ENCODE results near the gene RRAGC. TPM values are rescaled to one million over a fixed set of nuclear protein-coding genes. Genes with fewer than 3 reads are reported as not detected.

The RRAGC gene
- 23.3 and 23.6 TPM in 2 replicates for polyA plus RNA-seq
- polyA minus RNA-seq, result 25.1 and 27.9 TPM in 2 replicates

- no peaks in the 10 kb centered on the region for H4K20me1 ChIP-seq (ENCODE audit: insufficient read depth)
- no peaks in the 10 kb centered on the region for H3K9me3 ChIP-seq (ENCODE audit: low read length)
- H3K9me2 ChIP-seq (ENCODE audit: insufficient read depth, low read length), result no peaks in the 10 kb centered on the region
- no peaks in the 10 kb centered on the region for H3F3A ChIP-seq (ENCODE audit: insufficient read depth, low read length, poor library complexity, severe bottlenecking)
- peak within 1 kb of the TSS; percentile 82 for H3K27ac ChIP-seq (ENCODE audit: low read length)
- no peaks in the 10 kb centered on the region for H3K36me3 ChIP-seq (ENCODE audit: insufficient read depth, low read length)
- no peaks in the 10 kb centered on the region for H3K27me3 ChIP-seq (ENCODE audit: insufficient read depth, low read depth, low read length)
- H3K4me2 ChIP-seq (ENCODE audit: low read length), result peak within 1 kb of the TSS; percentile 82
- peak within 1 kb of the TSS; percentile 90 for H3K4me3 ChIP-seq (ENCODE audit: low read length)
- peaks cover 47% of the 10 kb centered on the region for H3K79me2 ChIP-seq (replicated peaks; ENCODE audit: insufficient read depth, low read length)
- TF ChIP-seq TAF1 (IDR thresholded peaks at IDR 0.05; ENCODE audit: low read depth) (peak; percentile 56), RAD21 (conservative IDR thresholded peaks at IDR 0.05) (peak; percentile 46), SMC3 (conservative IDR thresholded peaks at IDR 0.05; ENCODE audit: poor library complexity) (peak; percentile 59), CTCF (IDR thresholded peaks at IDR 0.05; ENCODE audit: poor library complexity, severe bottlenecking) (no peak), EP300 (conservative IDR thresholded peaks at IDR 0.05; ENCODE audit: poor library complexity, severe bottlenecking) (peak; percentile 22), MXI1 (conservative IDR thresholded peaks at IDR 0.05; ENCODE audit: poor library complexity, severe bottlenecking) (peak; percentile 86), REST (IDR thresholded peaks at IDR 0.05; ENCODE audit: borderline replicate concordance) (no peak), POLR2AphosphoS5 (IDR thresholded peaks at IDR 0.05) (peak; percentile 58)
- peak within 1 kb of the TSS; percentile 82 for H3K9ac ChIP-seq (ENCODE audit: low read length)
- H2AFZ ChIP-seq (ENCODE audit: low read depth, low read length), result peak within 1 kb of the TSS; percentile 99
These were observed at the start of gene RRAGC for GRCh38 chr1:38859561-38860453. TSS of gene RRAGC (minus strand) at chr1:38859772. CDS start at chr1:38859646, 126 bp downstream.

GRCh38 chr1:38908821-38909220 is 49.2 kb upstream of the RRAGC start:
- Histone ChIP-seq H4K20me1 (ENCODE audit: insufficient read depth) (no peaks in the 10 kb centered on the region), H3K9me3 (ENCODE audit: low read length) (peaks cover 3% of the 10 kb centered on the region), H3F3A (ENCODE audit: insufficient read depth, low read length, poor library complexity, severe bottlenecking) (no peaks in the 10 kb centered on the region), H3K27me3 (ENCODE audit: insufficient read depth, low read depth, low read length) (no peaks in the 10 kb centered on the region), H3K4me3 (ENCODE audit: low read length) (no peak overlapping the region), H3K9me2 (ENCODE audit: insufficient read depth, low read length) (no peaks in the 10 kb centered on the region), H3K36me3 (ENCODE audit: insufficient read depth, low read length) (no peaks in the 10 kb centered on the region), H3K79me2 (replicated peaks; ENCODE audit: insufficient read depth, low read length) (no peaks in the 10 kb centered on the region), H3K4me2 (ENCODE audit: low read length) (no peak overlapping the region), H3K9ac (ENCODE audit: low read length) (no peak overlapping the region), H3K27ac (ENCODE audit: low read length) (no peak overlapping the region), H2AFZ (ENCODE audit: low read depth, low read length) (no peak overlapping the region)
- no peak for TF ChIP-seq EZH2 (IDR thresholded peaks at IDR 0.05; ENCODE audit: borderline replicate concordance, insufficient read depth, low read length, poor library complexity, severe bottlenecking)
- no peak for TF ChIP-seq EP300 (conservative IDR thresholded peaks at IDR 0.05; ENCODE audit: poor library complexity, severe bottlenecking)
- TF ChIP-seq POLR2AphosphoS5 (IDR thresholded peaks at IDR 0.05), result no peak
- TF ChIP-seq REST (IDR thresholded peaks at IDR 0.05; ENCODE audit: borderline replicate concordance), result no peak
- no peak for TF ChIP-seq TAF1 (IDR thresholded peaks at IDR 0.05; ENCODE audit: low read depth)
- TF ChIP-seq RAD21 (conservative IDR thresholded peaks at IDR 0.05), result no peak
- TF ChIP-seq MXI1 (conservative IDR thresholded peaks at IDR 0.05; ENCODE audit: poor library complexity, severe bottlenecking), result no peak
- no peak for TF ChIP-seq SMC3 (conservative IDR thresholded peaks at IDR 0.05; ENCODE audit: poor library complexity)
- no peak for TF ChIP-seq CTCF (IDR thresholded peaks at IDR 0.05; ENCODE audit: poor library complexity, severe bottlenecking)
